ENCODE measurements around the gene ILRUN. TPM values are rescaled to one million over a fixed set of nuclear protein-coding genes. Genes with fewer than 3 reads are reported as not detected.

The ILRUN gene
- total and polyA plus RNA-seq, 9 of the 15 experiments (the other 6 are each of a cell fraction or from before 2014, with no cell fraction given): 24.9 to 78.9 (median 53.4) TPM

DNA sequence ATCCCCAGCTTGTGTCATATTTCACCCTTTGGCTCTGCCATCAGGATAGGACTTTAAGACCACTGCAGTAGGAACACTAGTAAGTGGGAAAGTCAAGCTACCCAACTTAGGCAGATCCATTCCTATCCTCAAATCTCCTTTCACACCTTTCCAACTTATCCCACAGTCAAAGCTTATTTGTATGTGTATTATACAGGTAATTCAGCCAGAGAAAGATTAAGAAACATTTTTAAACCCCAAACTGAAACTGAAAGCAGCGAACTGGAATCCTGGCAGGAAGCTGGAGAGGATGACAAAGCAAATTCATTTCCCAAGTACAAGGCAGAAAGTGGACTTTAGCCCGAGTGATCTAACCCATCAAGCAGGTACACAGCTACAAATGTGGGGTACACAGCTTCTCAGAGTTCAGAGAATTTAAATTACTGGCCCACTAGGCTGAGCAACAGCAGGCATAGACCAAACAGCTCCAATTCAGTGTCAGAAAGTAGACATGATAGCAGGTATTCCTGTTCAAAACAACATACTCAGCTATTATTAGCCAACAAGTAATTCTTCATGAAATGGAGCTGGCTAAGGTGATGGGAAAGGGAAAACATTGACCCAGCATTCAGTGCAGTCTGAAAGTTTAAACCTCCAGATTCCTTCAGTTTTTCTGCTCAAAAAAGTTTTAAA lies 39.1 kb downstream of the ILRUN start (continued):
- TF ChIP-seq SRSF3 (IDR thresholded peaks at IDR 0.05; ENCODE audit: insufficient read depth, low read length) (no peak), RNF2 (IDR thresholded peaks at IDR 0.05) (no peak), ZNF592 (IDR thresholded peaks at IDR 0.05) (peak; percentile 82; the same call in 1 of the 2 replicates), ARID3A (IDR thresholded peaks at IDR 0.05; ENCODE audit: borderline replicate concordance, low read depth, low read length) (no peak), SRSF9 (IDR thresholded peaks at IDR 0.05; ENCODE audit: borderline replicate concordance, low read depth, low read length) (no peak), NFIC (IDR thresholded peaks at IDR 0.05) (peak; percentile 33; the same call in 1 of the 2 replicates), C11orf30 (IDR thresholded peaks at IDR 0.05; ENCODE audit: low read depth) (peak; percentile 97), ILK (tag; IDR thresholded peaks at IDR 0.05; ENCODE audit: borderline replicate concordance, low read depth) (no peak), TEAD1 (CRISPR knock-in tag; IDR thresholded peaks at IDR 0.05) (0 out of 4 replicates have a peak, but pooled peaks of 1 of the 2 experiments have one; percentile 22), CHD4 (IDR thresholded peaks at IDR 0.05; ENCODE audit: insufficient read depth, insufficient replicate concordance, low read depth, low read length, poor library complexity, severe bottlenecking) (no peak), SMARCE1 (IDR thresholded peaks at IDR 0.05) (peak; percentile 25; the same call in 1 of the 2 replicates), MTA2 (IDR thresholded peaks at IDR 0.05; ENCODE audit: low read depth) (0 out of 2 replicates have a peak, but pooled peaks have one; percentile 16), USF2 (CRISPR knock-in tag; IDR thresholded peaks at IDR 0.05) (no peak), CBFA2T3 (IDR thresholded peaks at IDR 0.05) (no peak), DACH1 (IDR thresholded peaks at IDR 0.05; ENCODE audit: partially characterized antibody) (peak; percentile 20), PHF8 (IDR thresholded peaks at IDR 0.05; ENCODE audit: borderline replicate concordance, low read length) (peak; percentile 21; the same call in 1 of the 2 replicates)
- TF ChIP-seq, protein P1, sequence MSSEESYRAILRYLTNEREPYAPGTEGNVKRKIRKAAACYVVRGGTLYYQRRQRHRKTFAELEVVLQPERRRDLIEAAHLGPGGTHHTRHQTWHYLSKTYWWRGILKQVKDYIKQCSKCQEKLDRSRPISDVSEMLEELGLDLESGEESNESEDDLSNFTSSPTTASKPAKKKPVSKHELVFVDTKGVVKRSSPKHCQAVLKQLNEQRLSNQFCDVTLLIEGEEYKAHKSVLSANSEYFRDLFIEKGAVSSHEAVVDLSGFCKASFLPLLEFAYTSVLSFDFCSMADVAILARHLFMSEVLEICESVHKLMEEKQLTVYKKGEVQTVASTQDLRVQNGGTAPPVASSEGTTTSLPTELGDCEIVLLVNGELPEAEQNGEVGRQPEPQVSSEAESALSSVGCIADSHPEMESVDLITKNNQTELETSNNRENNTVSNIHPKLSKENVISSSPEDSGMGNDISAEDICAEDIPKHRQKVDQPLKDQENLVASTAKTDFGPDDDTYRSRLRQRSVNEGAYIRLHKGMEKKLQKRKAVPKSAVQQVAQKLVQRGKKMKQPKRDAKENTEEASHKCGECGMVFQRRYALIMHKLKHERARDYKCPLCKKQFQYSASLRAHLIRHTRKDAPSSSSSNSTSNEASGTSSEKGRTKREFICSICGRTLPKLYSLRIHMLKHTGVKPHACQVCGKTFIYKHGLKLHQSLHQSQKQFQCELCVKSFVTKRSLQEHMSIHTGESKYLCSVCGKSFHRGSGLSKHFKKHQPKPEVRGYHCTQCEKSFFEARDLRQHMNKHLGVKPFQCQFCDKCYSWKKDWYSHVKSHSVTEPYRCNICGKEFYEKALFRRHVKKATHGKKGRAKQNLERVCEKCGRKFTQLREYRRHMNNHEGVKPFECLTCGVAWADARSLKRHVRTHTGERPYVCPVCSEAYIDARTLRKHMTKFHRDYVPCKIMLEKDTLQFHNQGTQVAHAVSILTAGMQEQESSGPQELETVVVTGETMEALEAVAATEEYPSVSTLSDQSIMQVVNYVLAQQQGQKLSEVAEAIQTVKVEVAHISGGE (CRISPR knock-in tag; IDR thresholded peaks at IDR 0.05): no peak; a peak in 1 of 6 replicates

Measured in K562 (cell line).